Keratinocyte (primary cell): ENCODE measurements around the gene BACH1. TPM values are rescaled to one million over a fixed set of nuclear protein-coding genes. Genes with fewer than 3 reads are reported as not detected.

Experiments
- DNase-seq: peaks from one replicate; pipeline ENCODE4 v3.0.0-alpha.2; 2011; ENCODE audit warnings: low read depth, missing footprints, low spot score
- FAIRE-seq: peaks from 2 replicates; lab custom pipeline; 2011; peaks lifted over from hg19 to GRCh38; lab: Jason Lieb, UNC
- H2AFZ ChIP-seq: 2 replicates; pipeline ENCODE4 v1.6.0; 2012; ENCODE audit warnings: low read length, control low read depth, inconsistent platforms; ENCODE audit not compliant: control insufficient read depth
- H3K27ac ChIP-seq: 2 replicates; pipeline ENCODE4 v1.5.1; 2011; ENCODE audit warnings: low read length; ENCODE audit not compliant: control insufficient read depth, insufficient read depth
- H3K27me3 ChIP-seq: 3 replicates; pipeline ENCODE4 v1.6.0; 2011; ENCODE audit warnings: low read length; ENCODE audit not compliant: control insufficient read depth, insufficient read depth; ENCODE audit errors: extremely low read depth
- H3K36me3 ChIP-seq, 2 experiments: 2 replicates in 1 of 2; 3 replicates in 1 of 2; pipeline ENCODE4 v1.5.1; 2011; ENCODE audit warnings: low read length in 2 of 2, mild to moderate bottlenecking in 1 of 2; ENCODE audit not compliant: control insufficient read depth in 2 of 2, insufficient read depth in 2 of 2; ENCODE audit errors: extremely low read depth in 1 of 2
- H3K4me1 ChIP-seq: 3 replicates; pipeline ENCODE4 v1.5.1; 2011; ENCODE audit warnings: low read length; ENCODE audit not compliant: control insufficient read depth, insufficient read depth; ENCODE audit errors: extremely low read depth
- H3K4me2 ChIP-seq: 3 replicates; pipeline ENCODE4 v1.6.0; 2011; ENCODE audit warnings: low read depth, low read length; ENCODE audit not compliant: control insufficient read depth, insufficient read depth; ENCODE audit errors: extremely low read depth
- H3K4me3 ChIP-seq, 3 experiments: fragments of 200-600 bp in 1 of 3; sonication (generic) in 1 of 3; 2 replicates in 2 of 3; 3 replicates in 1 of 3; pipeline ENCODE4 v1.5.1; 2011 to 2016; ENCODE audit warnings: low read length in 3 of 3, mild to moderate bottlenecking in 3 of 3, control low read depth in 2 of 3, inconsistent platforms in 1 of 3, low read depth in 1 of 3, mixed read lengths in 1 of 3, mixed run types in 1 of 3, moderate library complexity in 1 of 3; ENCODE audit not compliant: control insufficient read depth in 2 of 3, insufficient read depth in 2 of 3; ENCODE audit errors: extremely low read depth in 1 of 3
- H3K79me2 ChIP-seq: 2 replicates; pipeline ENCODE4 v1.6.0; 2012; ENCODE audit warnings: low read length; ENCODE audit not compliant: control insufficient read depth, insufficient read depth
- H3K9ac ChIP-seq: 3 replicates; pipeline ENCODE4 v1.6.0; 2011; ENCODE audit warnings: low read length; ENCODE audit not compliant: control insufficient read depth, insufficient read depth; ENCODE audit errors: extremely low read depth
- H3K9me1 ChIP-seq: 3 replicates; pipeline ENCODE4 v1.6.0; 2011; ENCODE audit warnings: low read length; ENCODE audit not compliant: control insufficient read depth, insufficient read depth; ENCODE audit errors: extremely low read depth
- H3K9me3 ChIP-seq: 2 replicates; pipeline ENCODE4 v1.5.1; 2012; ENCODE audit warnings: low read depth, low read length; ENCODE audit not compliant: control insufficient read depth
- H4K20me1 ChIP-seq: 3 replicates; pipeline ENCODE4 v1.6.0; 2011; ENCODE audit warnings: low read length; ENCODE audit not compliant: control insufficient read depth, insufficient read depth; ENCODE audit errors: extremely low read depth
- EZH2 ChIP-seq: IDR thresholded peaks from one replicate; pipeline ENCODE4 v1.6.1; 2012; ENCODE audit warnings: inconsistent platforms, mild to moderate bottlenecking, low read length, moderate library complexity
- dilution Hi-C: fragments of 300-500 bp; cut with MboI; formaldehyde crosslinking; loops from one replicate; pipeline ENCODE4 v1.7.0; 2020; ENCODE audit warnings: low sequenced_read_pairs; ENCODE audit not compliant: extremely low pct_ligation_motif_present
- polyA plus RNA-seq, 5 experiments: library from polyadenylated mRNA; depleted of rRNA in 3 of 5; stranded (reverse) in 3 of 5; stranded (forward) in 1 of 5; unstranded in 1 of 5; fragments of >200 nt; gene quantifications; 1 replicate in 1 of 5; 2 replicates in 3 of 5; 3 replicates in 1 of 5; pipeline versions ENCODE4 v1.2.1 to v1.2.3, GENCODE V29; 2011 to 2012; ENCODE audit warnings: missing spikeins in 2 of 5, low read depth in 1 of 5, low replicate concordance in 1 of 5
- TF ChIP-seq, protein P1 (sequence below), 3 experiments: IDR thresholded peaks in 1 of 3; conservative IDR thresholded peaks in 1 of 3; optimal IDR thresholded peaks in 1 of 3; 2 replicates in 2 of 3; 3 replicates in 1 of 3; pipeline versions ENCODE3 to v1.5.1; 2011; ENCODE audit warnings: low read length in 3 of 3, mild to moderate bottlenecking in 3 of 3, moderate library complexity in 2 of 3, control low read depth in 1 of 3, inconsistent platforms in 1 of 3; ENCODE audit not compliant: insufficient read depth in 2 of 3; ENCODE audit errors: extremely low read depth in 1 of 3

The BACH1 gene
- polyA plus RNA-seq, 1 donor (not counting 4 experiments of a cell fraction or from before 2014, with no cell fraction given) = 33.1 TPM

DNA sequence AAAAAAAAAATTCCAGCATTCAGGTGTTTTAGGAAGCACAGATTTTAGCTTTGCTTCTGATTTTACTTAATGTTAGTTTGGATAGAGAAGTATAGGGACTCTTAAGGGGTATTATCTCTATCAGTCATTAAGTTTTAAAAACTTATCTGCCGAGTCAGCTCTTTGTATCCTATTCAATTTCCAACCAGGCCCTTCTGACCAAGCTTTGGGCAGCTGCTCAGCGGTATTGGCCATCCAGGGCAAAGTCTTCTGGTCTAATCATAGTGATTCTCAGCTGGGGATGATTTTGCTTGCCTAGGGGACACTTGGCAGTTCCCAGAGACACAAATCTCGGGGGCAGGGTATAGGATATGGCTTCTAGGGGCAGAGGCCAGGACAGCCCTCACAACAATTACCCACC is 47.6 kb downstream of the BACH1 start:
- Histone ChIP-seq H4K20me1 (no peaks in the 10 kb centered on the region), H3K27me3 (no peaks in the 10 kb centered on the region), H2AFZ (no peak overlapping the region), H3K9me3 (no peaks in the 10 kb centered on the region), H3K79me2 (peaks cover 33% of the 10 kb centered on the region), H3K27ac (no peak overlapping the region), H3K4me2 (no peak overlapping the region), H3K36me3 (peaks cover 9 to 10% of the 10 kb centered on the region in 2 experiments), H3K4me3 (no peak overlapping the region), H3K9ac (no peak overlapping the region), H3K9me1 (no peaks in the 10 kb centered on the region), H3K4me1 (peaks cover 27% of the 10 kb centered on the region)
- no peak for TF ChIP-seq EZH2
- TF ChIP-seq, protein P1, sequence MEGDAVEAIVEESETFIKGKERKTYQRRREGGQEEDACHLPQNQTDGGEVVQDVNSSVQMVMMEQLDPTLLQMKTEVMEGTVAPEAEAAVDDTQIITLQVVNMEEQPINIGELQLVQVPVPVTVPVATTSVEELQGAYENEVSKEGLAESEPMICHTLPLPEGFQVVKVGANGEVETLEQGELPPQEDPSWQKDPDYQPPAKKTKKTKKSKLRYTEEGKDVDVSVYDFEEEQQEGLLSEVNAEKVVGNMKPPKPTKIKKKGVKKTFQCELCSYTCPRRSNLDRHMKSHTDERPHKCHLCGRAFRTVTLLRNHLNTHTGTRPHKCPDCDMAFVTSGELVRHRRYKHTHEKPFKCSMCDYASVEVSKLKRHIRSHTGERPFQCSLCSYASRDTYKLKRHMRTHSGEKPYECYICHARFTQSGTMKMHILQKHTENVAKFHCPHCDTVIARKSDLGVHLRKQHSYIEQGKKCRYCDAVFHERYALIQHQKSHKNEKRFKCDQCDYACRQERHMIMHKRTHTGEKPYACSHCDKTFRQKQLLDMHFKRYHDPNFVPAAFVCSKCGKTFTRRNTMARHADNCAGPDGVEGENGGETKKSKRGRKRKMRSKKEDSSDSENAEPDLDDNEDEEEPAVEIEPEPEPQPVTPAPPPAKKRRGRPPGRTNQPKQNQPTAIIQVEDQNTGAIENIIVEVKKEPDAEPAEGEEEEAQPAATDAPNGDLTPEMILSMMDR (optimal IDR thresholded peaks at IDR 0.05 in 1 of 3, IDR thresholded peaks at IDR 0.05 in 1 of 3, conservative IDR thresholded peaks at IDR 0.05 in 1 of 3; ENCODE audit: extremely low read depth in 1 of 3, insufficient read depth in 2 of 3, low read length in 3 of 3) = no peak
- FAIRE-seq (no peak), DNase-seq (no peak)
- dilution Hi-C loops = no loop called here

- no peak for FAIRE-seq
- no peak overlapping the region for H3K27ac ChIP-seq
Observed at GRCh38 chr21:29346771-29347170, 48.0 kb downstream of the BACH1 start.

More at GRCh38 chr21:29346771-29347170, 48.0 kb downstream of the BACH1 start:
- Histone ChIP-seq H3K9me3 (no peaks in the 10 kb centered on the region), H3K79me2 (peaks cover 33% of the 10 kb centered on the region), H3K27me3 (no peaks in the 10 kb centered on the region), H3K4me3 (no peak overlapping the region), H3K4me2 (no peak overlapping the region), H3K36me3 (peaks cover 9 to 14% of the 10 kb centered on the region in 2 experiments), H3K9ac (no peak overlapping the region), H2AFZ (no peak overlapping the region), H3K9me1 (no peaks in the 10 kb centered on the region), H3K4me1 (peaks cover 23% of the 10 kb centered on the region), H4K20me1 (no peaks in the 10 kb centered on the region)
- no peak for DNase-seq
- no peak for TF ChIP-seq EZH2
- TF ChIP-seq, protein P1 (optimal IDR thresholded peaks at IDR 0.05 in 1 of 3, IDR thresholded peaks at IDR 0.05 in 1 of 3, conservative IDR thresholded peaks at IDR 0.05 in 1 of 3; ENCODE audit: extremely low read depth in 1 of 3, insufficient read depth in 2 of 3, low read length in 3 of 3) = no peak
- dilution Hi-C loops = no loop called here
